Fibroblast of the aortic adventitia (primary cell): ENCODE data around the gene CSGALNACT2. TPM values are rescaled to one million over a fixed set of nuclear protein-coding genes. Genes with fewer than 3 reads are reported as not detected.

Experiments used
- DNase-seq: peaks from one replicate; pipeline ENCODE4 v3.0.0-alpha.2; 2010; ENCODE audit warnings: low read depth
- H3K4me3 ChIP-seq: 2 replicates; pipeline ENCODE4 v1.5.1; 2011; ENCODE audit warnings: low read depth, mild to moderate bottlenecking, control low read depth, low read length, moderate library complexity
- CTCF ChIP-seq: IDR thresholded peaks from 2 replicates; pipeline ENCODE4 v1.5.1; 2011; ENCODE audit warnings: mild to moderate bottlenecking, low read length, control low read depth, inconsistent platforms; ENCODE audit not compliant: insufficient read depth
- total RNA-seq: library from RNA; depleted of rRNA; stranded (reverse); fragments of >200 nt; gene quantifications from 2 replicates; pipeline ENCODE4 v1.2.3, GENCODE V29; 2012; ENCODE audit warnings: low replicate concordance

The CSGALNACT2 gene
- total RNA-seq, 1 donor = 35.7 TPM

GRCh38 chr10:43124574-43125273, 13.5 kb upstream of the CSGALNACT2 start:
- TF ChIP-seq CTCF = no peak
- no peak overlapping the region for H3K4me3 ChIP-seq
- DNase-seq = no peak

- DNase-seq = no peak
- no peak for TF ChIP-seq CTCF
- no peak overlapping the region for H3K4me3 ChIP-seq
These were observed 12.9 kb upstream of the CSGALNACT2 start for GRCh38 chr10:43125274-43125845.

GRCh38 chr10:43125881-43126731, 12.1 kb upstream of the CSGALNACT2 start:
- no peak overlapping the region for H3K4me3 ChIP-seq
- DNase-seq = no peak
- TF ChIP-seq CTCF = no peak

GRCh38 chr10:43126759-43127424, 11.4 kb upstream of the CSGALNACT2 start:
- DNase-seq = no peak

GRCh38 chr10:43127442-43127841, 10.8 kb upstream of the CSGALNACT2 start:
- no peak for TF ChIP-seq CTCF
- DNase-seq = no peak
- no peak overlapping the region for H3K4me3 ChIP-seq

More at GRCh38 chr10:43126759-43127424, 11.4 kb upstream of the CSGALNACT2 start:
- H3K4me3 ChIP-seq = no peak overlapping the region
- TF ChIP-seq CTCF = no peak

GRCh38 chr10:43128331-43128730, 9.9 kb upstream of the CSGALNACT2 start:
- no peak for TF ChIP-seq CTCF
- no peak overlapping the region for H3K4me3 ChIP-seq
- no peak for DNase-seq
